ENCODE results near the gene TLR7.

DNA sequence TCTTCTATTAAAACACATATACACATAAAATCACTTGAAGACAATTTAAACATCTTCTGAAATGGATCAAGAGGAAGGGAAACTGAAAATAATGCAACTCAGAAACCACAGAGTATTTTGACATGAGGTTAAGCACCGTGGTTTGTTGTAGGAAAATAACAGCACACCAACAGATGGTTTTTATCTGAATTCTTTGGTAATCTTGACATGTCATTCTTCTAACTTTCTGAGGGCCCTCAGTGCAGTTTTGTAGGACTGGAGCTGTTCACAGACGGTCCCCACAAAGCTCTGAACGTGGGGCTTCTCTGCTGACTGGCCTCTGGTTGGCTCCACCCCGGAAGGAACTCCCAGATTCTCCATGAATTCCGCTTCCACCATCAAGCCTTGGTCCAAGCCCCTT, 23.6 kb downstream of the TLR7 start:
- TF ChIP-seq ZNF274 (IDR thresholded peaks at IDR 0.05; ENCODE audit: low read depth, low read length): no peak
- TF ChIP-seq YY1 (IDR thresholded peaks at IDR 0.05; ENCODE audit: insufficient read depth, insufficient read length): no peak
- no peak for TF ChIP-seq SUZ12 (IDR thresholded peaks at IDR 0.05; ENCODE audit: extremely low read depth, insufficient read depth, insufficient read length)

Measured in NT2/D1 (cell line).